ENCODE results near the gene THADA.
A peak's percentile ranks its signal among the peaks of the same experiment; 100 is the strongest.

The THADA gene

DNA sequence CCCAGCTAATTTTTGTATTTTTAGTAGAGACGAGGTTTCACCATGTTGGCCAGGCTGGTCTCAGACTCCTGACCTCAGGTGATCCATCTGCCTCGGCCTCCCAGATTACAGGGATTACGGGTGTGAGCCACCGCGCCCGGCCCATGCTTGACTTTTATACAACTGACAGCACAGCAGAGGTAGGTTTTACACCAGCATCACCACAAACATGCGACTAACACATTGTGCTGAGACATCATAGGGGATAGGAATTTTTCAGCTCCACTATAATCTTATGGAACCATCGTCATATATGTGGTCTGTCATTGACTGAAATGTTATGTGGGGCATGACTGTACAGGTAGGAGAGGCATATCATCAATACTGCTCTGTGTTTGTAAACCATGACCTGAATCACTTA, 122.1 kb downstream of the THADA start:
- Histone ChIP-seq H3K9me3 (replicated peaks in 1 of 11) (no peaks in the 10 kb centered on the region; a peak in 1 of 22 replicates), H3K4me1 (peaks cover 0 to 5% (median 0%) of the 10 kb centered on the region in 10 experiments; a peak in 1 of 20 replicates), H3K27me3 (no peaks in the 10 kb centered on the region), H3K9ac (no peak overlapping the region), H3K27ac (no peak overlapping the region), H3K4me2 (no peak overlapping the region), H3K4me3 (no peak overlapping the region), H4K20me1 (no peaks in the 10 kb centered on the region), H3K36me3 (peaks cover 3 to 43% (median 13%) of the 10 kb centered on the region in 11 experiments; a peak in 19 of 22 replicates)
- TF ChIP-seq Cebpa-rat (IDR thresholded peaks at IDR 0.05) = no peak

DNA sequence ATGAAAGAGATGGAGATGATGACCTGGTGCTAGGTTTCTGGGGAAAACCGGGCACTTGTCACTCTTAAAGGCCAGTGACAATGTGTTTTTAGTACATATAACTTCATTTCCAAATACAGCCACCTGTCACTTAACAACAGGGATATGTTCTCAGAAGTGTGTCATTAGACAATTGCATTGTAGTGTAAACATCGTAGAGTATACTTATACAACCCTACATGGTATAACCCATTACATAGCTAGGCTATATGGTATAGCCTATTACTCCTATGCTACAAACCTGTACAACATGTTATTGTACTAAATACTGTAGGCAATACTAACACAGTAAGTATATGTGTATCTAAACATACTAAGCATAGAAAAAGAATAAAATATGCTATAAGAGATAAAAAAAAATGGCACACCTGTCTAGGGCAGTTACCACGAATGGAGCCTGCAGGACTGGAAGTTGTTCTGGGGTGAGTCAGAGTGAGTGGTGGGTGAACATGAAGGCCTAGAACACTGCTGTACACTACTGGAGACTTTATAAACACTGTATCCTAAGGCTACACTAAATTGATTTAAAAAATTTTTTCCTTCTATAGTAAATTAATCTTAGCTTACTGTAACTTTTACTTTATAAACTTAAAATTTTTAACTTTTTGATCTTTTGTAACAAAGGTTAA, 123.2 kb downstream of the THADA start:
- Histone ChIP-seq H3K27ac (no peak overlapping the region), H3K4me3 (no peak overlapping the region), H3K4me2 (no peak overlapping the region), H3K27me3 (no peaks in the 10 kb centered on the region), H4K20me1 (no peaks in the 10 kb centered on the region), H3K4me1 (peaks cover 0 to 13% (median 0%) of the 10 kb centered on the region in 10 experiments; a peak in 6 of 20 replicates), H3K36me3 (peaks cover 3 to 43% (median 13%) of the 10 kb centered on the region in 11 experiments; a peak in 19 of 22 replicates), H3K9ac (no peak overlapping the region), H3K9me3 (replicated peaks in 1 of 11) (no peaks in the 10 kb centered on the region; a peak in 1 of 22 replicates)
- no peak for TF ChIP-seq Cebpa-rat (IDR thresholded peaks at IDR 0.05)

DNA sequence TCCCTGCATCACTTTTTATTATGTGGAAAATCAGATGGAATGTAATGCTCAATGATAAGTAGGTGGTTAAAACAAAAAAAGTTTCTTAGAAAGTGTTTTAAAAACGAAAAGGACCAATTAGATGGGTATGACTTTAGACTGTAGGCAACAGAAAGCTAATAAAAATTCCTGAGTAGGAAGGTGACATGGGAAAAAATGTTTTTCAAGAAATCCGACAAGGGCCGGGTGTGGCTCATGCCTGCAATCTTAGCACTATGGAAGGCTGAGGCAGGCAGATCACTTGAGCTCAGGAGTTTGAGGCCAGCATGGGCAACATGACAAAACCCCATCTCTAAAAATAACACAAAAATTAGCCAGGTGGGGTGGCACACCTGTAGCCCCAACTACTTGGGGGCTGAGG, 126.1 kb downstream of the THADA start:
- H3K4me1 ChIP-seq = peaks cover 0 to 24% (median 1%) of the 10 kb centered on the region in 10 experiments; a peak in 8 of 20 replicates
- H4K20me1 ChIP-seq = no peaks in the 10 kb centered on the region
- no peak overlapping the region for H3K27ac ChIP-seq
- TF ChIP-seq Cebpa-rat (IDR thresholded peaks at IDR 0.05) = no peak
- no peak overlapping the region for H3K9ac ChIP-seq
- no peak overlapping the region for H3K4me2 ChIP-seq
- peaks cover 0 to 5% (median 0%) of the 10 kb centered on the region in 11 experiments; a peak in 1 of 22 replicates for H3K9me3 ChIP-seq (replicated peaks in 1 of 11)
- peaks cover 0 to 34% (median 12%) of the 10 kb centered on the region in 11 experiments; a peak in 18 of 22 replicates for H3K36me3 ChIP-seq
- H3K4me3 ChIP-seq = no peak overlapping the region
- no peaks in the 10 kb centered on the region for H3K27me3 ChIP-seq

DNA sequence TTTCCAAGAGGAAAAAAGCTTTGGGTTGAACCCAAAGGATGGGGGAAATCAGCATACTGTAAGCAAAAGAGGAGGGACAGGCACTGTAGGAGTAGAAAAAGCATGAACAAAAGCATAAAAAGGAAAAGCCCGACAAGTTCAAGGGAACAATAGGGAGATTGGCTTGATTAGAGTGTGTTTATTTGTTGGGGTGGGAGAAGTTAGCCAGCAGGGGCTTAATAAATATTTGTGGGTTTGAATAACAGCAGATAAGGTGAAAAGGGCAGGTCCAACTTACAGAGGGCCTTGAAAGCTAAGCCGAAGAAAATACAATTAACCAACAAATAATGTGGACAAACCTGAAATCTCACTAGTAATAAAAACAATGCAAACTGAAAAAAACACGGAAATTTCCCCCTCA, 126.7 kb downstream of the THADA start:
- no peak overlapping the region for H3K4me2 ChIP-seq
- no peak overlapping the region for H3K4me3 ChIP-seq

DNA sequence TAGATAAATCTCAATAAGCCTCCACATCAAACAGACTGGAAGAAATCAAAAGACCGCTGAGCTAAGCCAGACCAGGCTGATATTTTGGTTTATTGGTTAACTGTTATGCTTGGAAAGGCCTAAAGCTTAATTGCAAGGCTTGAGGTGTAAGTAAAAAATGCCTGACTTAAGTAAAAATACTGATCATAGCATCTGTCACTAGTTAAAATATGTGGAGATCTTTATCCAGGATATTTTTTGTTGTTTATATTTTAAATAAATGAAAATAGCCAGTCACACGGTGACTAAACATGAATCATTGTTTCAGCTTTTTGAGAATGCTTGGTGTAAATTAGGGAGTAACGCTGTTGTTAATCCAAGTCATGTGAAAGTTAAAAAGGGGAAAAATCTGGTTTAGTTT, 127.9 kb downstream of the THADA start:
- Histone ChIP-seq H3K27ac (no peak overlapping the region), H3K4me2 (peak overlapping the region in 3 of 11 experiments; percentile 9 to 47 (median 10); a peak in 4 of 22 replicates), H3K36me3 (peaks cover 0 to 21% (median 8%) of the 10 kb centered on the region in 11 experiments; a peak in 11 of 22 replicates), H4K20me1 (no peaks in the 10 kb centered on the region), H3K4me1 (peaks cover 0 to 29% (median 1%) of the 10 kb centered on the region in 10 experiments; a peak in 8 of 20 replicates), H3K27me3 (no peaks in the 10 kb centered on the region), H3K4me3 (no peak overlapping the region), H3K9me3 (replicated peaks in 1 of 11) (peaks cover 0 to 5% (median 0%) of the 10 kb centered on the region in 11 experiments; a peak in 1 of 22 replicates), H3K9ac (no peak overlapping the region)
- TF ChIP-seq Cebpa-rat (IDR thresholded peaks at IDR 0.05) = no peak

More for the DNA sequence above, 126.7 kb downstream of the THADA start:
- TF ChIP-seq Cebpa-rat (IDR thresholded peaks at IDR 0.05) = no peak
- no peak overlapping the region for H3K9ac ChIP-seq
- H3K9me3 ChIP-seq (replicated peaks in 1 of 11) = peaks cover 0 to 5% (median 0%) of the 10 kb centered on the region in 11 experiments; a peak in 1 of 22 replicates
- no peaks in the 10 kb centered on the region for H3K27me3 ChIP-seq
- H4K20me1 ChIP-seq = no peaks in the 10 kb centered on the region
- H3K27ac ChIP-seq = no peak overlapping the region
- H3K36me3 ChIP-seq = peaks cover 0 to 28% (median 9%) of the 10 kb centered on the region in 11 experiments; a peak in 17 of 22 replicates
- peaks cover 0 to 29% (median 1%) of the 10 kb centered on the region in 10 experiments; a peak in 8 of 20 replicates for H3K4me1 ChIP-seq

DNA sequence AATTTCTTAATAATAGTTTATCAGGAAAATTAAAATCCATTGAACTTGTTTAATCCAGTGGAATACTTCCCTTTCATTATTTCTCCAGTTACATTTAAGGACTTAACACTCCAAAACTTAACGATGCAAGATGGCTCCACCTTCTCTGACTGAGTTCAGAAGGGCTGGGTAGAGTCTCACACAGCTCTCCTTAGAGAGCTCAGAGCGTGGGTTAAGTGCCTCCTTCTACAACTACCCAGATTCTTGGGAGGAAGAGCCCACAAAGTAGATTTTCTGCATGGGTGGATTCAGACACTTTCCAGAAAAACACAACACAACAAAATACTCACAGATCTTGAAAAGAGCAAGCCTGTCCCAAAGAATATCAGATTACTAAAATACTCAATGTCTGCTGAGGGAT, 130.6 kb downstream of the THADA start:
- Histone ChIP-seq H3K27ac (no peak overlapping the region), H3K4me3 (no peak overlapping the region), H3K9ac (no peak overlapping the region), H3K9me3 (replicated peaks in 1 of 11) (0 out of 22 replicates have a peak, but pooled peaks cover 0 to 5% (median 0%) of the 10 kb centered on the region in 11 experiments), H3K27me3 (no peaks in the 10 kb centered on the region), H3K4me1 (peaks cover 0 to 55% (median 8%) of the 10 kb centered on the region in 10 experiments; a peak in 11 of 20 replicates), H3K4me2 (peak overlapping the region in 2 of 11 experiments; percentile 6 to 38; a peak in 2 of 22 replicates), H3K36me3 (peaks cover 0 to 11% (median 0%) of the 10 kb centered on the region in 11 experiments; a peak in 4 of 22 replicates), H4K20me1 (no peaks in the 10 kb centered on the region)
- TF ChIP-seq Cebpa-rat (IDR thresholded peaks at IDR 0.05) = no peak

DNA sequence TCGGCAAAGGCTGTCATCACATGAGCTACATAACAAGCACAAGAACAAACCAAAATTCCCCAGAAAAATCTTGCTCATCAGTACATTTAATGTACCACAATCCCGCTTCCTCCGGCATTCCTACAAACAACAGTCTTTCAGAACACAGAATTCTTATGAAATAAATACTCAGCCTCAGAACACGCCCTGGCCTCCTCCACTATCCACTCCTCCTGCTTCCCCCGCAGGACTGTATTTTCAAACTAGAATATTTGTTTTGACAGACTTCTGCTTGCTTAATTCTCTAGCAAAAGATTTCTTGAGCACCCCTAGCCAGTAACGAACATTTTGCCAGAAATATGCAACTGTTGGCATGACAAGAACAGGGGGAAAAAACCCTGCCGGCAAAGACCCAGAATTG, 131.2 kb downstream of the THADA start:
- Histone ChIP-seq H3K27ac (no peak overlapping the region), H3K4me2 (peak overlapping the region in 1 of 11 experiments; percentile 16; a peak in 1 of 22 replicates), H4K20me1 (no peaks in the 10 kb centered on the region), H3K36me3 (peaks cover 0 to 11% (median 0%) of the 10 kb centered on the region in 11 experiments; a peak in 4 of 22 replicates), H3K4me3 (no peak overlapping the region), H3K9ac (no peak overlapping the region), H3K27me3 (no peaks in the 10 kb centered on the region), H3K4me1 (peaks cover 0 to 62% (median 10%) of the 10 kb centered on the region in 10 experiments; a peak in 11 of 20 replicates), H3K9me3 (replicated peaks in 1 of 11) (0 out of 22 replicates have a peak, but pooled peaks cover 0 to 5% (median 0%) of the 10 kb centered on the region in 11 experiments)
- TF ChIP-seq Cebpa-rat (IDR thresholded peaks at IDR 0.05) = no peak

DNA sequence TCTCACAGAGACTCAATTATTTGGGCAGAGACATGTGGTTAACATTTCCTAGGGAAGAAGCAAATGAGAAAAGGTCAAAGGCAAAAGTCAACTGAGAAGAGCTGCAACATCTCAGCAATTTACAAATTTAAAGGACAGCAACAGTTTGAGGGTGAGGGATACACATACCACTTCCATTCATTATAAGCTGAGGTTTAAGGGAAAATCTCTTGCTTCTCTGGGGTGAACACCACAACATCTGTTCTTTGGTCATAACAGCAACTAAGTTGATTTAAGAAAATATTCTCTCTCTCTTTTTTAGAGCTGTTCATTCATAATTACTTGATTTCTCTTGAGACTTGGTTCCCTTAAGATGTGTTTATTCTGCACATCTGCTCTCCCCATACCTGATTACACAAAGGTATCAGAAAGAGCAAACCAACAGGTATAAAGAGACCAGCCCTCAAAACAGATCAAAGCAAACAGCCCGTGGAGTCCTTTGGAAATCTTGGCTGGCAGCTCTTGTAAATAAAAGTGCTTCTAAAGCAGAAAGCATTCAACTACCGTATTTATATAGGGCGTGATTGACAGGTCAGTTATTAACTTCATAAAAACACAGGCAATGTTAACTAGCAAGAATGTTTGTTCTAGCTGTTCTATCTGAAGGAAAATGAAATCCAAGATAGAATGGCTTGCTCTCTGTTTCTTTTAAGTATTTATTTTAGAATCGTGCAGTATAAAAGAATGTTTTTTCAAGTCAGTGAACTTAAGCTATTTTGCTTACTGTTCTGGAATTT, 132.8 kb downstream of the THADA start:
- TF ChIP-seq Cebpa-rat (IDR thresholded peaks at IDR 0.05) = no peak
- peaks cover 0 to 71% (median 13%) of the 10 kb centered on the region in 10 experiments; a peak in 11 of 20 replicates for H3K4me1 ChIP-seq
- H3K9me3 ChIP-seq (replicated peaks in 1 of 11) = 0 out of 22 replicates have a peak, but pooled peaks cover 0 to 5% (median 0%) of the 10 kb centered on the region in 11 experiments
- H3K9ac ChIP-seq = no peak overlapping the region
- no peaks in the 10 kb centered on the region for H3K27me3 ChIP-seq
- H3K36me3 ChIP-seq = peaks cover 0 to 11% (median 0%) of the 10 kb centered on the region in 11 experiments; a peak in 6 of 22 replicates
- H3K27ac ChIP-seq = no peak overlapping the region
- H4K20me1 ChIP-seq = no peaks in the 10 kb centered on the region
- peak overlapping the region in 1 of 11 experiments; percentile 53; a peak in 2 of 22 replicates for H3K4me2 ChIP-seq
- no peak overlapping the region for H3K4me3 ChIP-seq
